Measurements from ENCODE around the gene COMMD8.

DNA sequence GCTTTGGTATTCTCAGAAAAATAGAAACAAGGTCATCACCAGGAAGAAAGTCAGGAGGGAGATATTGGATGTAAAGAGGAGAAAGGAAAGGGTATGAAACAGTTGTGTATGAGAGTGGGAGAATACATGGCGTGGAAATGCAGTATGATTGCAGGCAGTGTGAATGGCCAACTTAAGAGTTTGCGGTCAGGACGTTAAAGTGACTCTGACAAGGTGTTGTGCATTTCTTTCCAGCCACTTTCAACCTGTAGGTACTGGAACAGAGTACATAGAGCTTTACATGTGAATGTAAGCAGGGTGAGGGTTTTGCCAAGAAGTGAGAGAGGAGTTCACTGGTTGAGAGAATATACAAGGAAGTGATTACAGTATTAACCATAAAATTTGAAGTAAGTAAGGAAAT, 37.3 kb upstream of the COMMD8 start:
- TF ChIP-seq, protein P1, sequence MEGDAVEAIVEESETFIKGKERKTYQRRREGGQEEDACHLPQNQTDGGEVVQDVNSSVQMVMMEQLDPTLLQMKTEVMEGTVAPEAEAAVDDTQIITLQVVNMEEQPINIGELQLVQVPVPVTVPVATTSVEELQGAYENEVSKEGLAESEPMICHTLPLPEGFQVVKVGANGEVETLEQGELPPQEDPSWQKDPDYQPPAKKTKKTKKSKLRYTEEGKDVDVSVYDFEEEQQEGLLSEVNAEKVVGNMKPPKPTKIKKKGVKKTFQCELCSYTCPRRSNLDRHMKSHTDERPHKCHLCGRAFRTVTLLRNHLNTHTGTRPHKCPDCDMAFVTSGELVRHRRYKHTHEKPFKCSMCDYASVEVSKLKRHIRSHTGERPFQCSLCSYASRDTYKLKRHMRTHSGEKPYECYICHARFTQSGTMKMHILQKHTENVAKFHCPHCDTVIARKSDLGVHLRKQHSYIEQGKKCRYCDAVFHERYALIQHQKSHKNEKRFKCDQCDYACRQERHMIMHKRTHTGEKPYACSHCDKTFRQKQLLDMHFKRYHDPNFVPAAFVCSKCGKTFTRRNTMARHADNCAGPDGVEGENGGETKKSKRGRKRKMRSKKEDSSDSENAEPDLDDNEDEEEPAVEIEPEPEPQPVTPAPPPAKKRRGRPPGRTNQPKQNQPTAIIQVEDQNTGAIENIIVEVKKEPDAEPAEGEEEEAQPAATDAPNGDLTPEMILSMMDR (IDR thresholded peaks at IDR 0.05) = no peak
- TF ChIP-seq POLR2A (IDR thresholded peaks at IDR 0.05) = no peak
